H9 (cell line): Measurements from ENCODE around the gene ARRB1. TPM values are rescaled to one million over a fixed set of nuclear protein-coding genes. Genes with fewer than 3 reads are reported as not detected.
A peak's percentile ranks its signal among the peaks of the same experiment; 100 is the strongest.

ENCODE experiments used
- DNase-seq: peaks from one replicate; pipeline ENCODE4 v3.0.0-alpha.2; 2017
- H2AFZ ChIP-seq: one replicate; pipeline ENCODE4 v1.6.1; 2013; ENCODE audit warnings: mild to moderate bottlenecking, low read length, control low read depth, moderate library complexity
- H2AK5ac ChIP-seq: 2 replicates; pipeline ENCODE4 v1.6.1; 2013; ENCODE audit warnings: low read length, control low read depth, mixed read lengths; ENCODE audit not compliant: insufficient read length
- H2BK120ac ChIP-seq: one replicate; pipeline ENCODE4 v1.6.1; 2013; ENCODE audit warnings: low read depth, mild to moderate bottlenecking, low read length, control low read depth, inconsistent platforms; ENCODE audit not compliant: poor library complexity, severe bottlenecking
- H2BK12ac ChIP-seq: 2 replicates; pipeline ENCODE4 v1.6.1; 2013; ENCODE audit warnings: low read length, control low read depth, mixed read lengths, low read depth; ENCODE audit not compliant: insufficient read length
- H2BK15ac ChIP-seq: 2 replicates; pipeline ENCODE4 v1.6.1; 2013; ENCODE audit warnings: low read depth, low read length, control low read depth
- H2BK20ac ChIP-seq: one replicate; pipeline ENCODE4 v1.6.1; 2013; ENCODE audit warnings: low read depth, mild to moderate bottlenecking, low read length, control low read depth, inconsistent platforms; ENCODE audit not compliant: poor library complexity, severe bottlenecking
- H2BK5ac ChIP-seq: 2 replicates; pipeline ENCODE4 v1.6.1; 2013; ENCODE audit warnings: low read length, control low read depth, mixed read lengths; ENCODE audit not compliant: insufficient read length
- H3K14ac ChIP-seq: 2 replicates; pipeline ENCODE4 v1.6.1; 2013; ENCODE audit warnings: low read length, control low read depth; ENCODE audit not compliant: insufficient read depth
- H3K18ac ChIP-seq: 2 replicates; pipeline ENCODE4 v1.6.1; 2013; ENCODE audit warnings: low read depth, mild to moderate bottlenecking, mixed read lengths, low read length, control low read depth; ENCODE audit not compliant: insufficient read length
- H3K23ac ChIP-seq: 2 replicates; pipeline ENCODE4 v1.6.1; 2013; ENCODE audit warnings: low read length, control low read depth, mixed read lengths, low read depth; ENCODE audit not compliant: insufficient read length
- H3K23me2 ChIP-seq: 2 replicates; pipeline ENCODE4 v1.6.1; 2013; ENCODE audit warnings: low read depth, mild to moderate bottlenecking, mixed read lengths, low read length, control low read depth; ENCODE audit not compliant: insufficient read length, poor library complexity, severe bottlenecking
- H3K27ac ChIP-seq: 2 replicates; pipeline ENCODE4 v1.5.1; 2013; ENCODE audit warnings: low read length, control low read depth, mixed read lengths, low read depth; ENCODE audit not compliant: insufficient read length
- H3K27me3 ChIP-seq: 2 replicates; pipeline ENCODE4 v1.6.1; 2013; ENCODE audit warnings: low read length, control low read depth, inconsistent platforms; ENCODE audit not compliant: insufficient read depth
- H3K4ac ChIP-seq: 2 replicates; pipeline ENCODE4 v1.6.1; 2013; ENCODE audit warnings: low read depth, mild to moderate bottlenecking, control low read depth, inconsistent platforms, low read length, moderate library complexity
- H3K4me1 ChIP-seq: 2 replicates; pipeline ENCODE4 v1.6.1; 2013; ENCODE audit warnings: low read length, control low read depth, inconsistent platforms; ENCODE audit not compliant: insufficient read depth
- H3K4me2 ChIP-seq: 2 replicates; pipeline ENCODE4 v1.6.1; 2013; ENCODE audit warnings: low read length, control low read depth, mixed read lengths; ENCODE audit not compliant: insufficient read length, insufficient read depth
- H3K56ac ChIP-seq: 2 replicates; pipeline ENCODE4 v1.6.1; 2013; ENCODE audit warnings: low read depth, mild to moderate bottlenecking, mixed read lengths, low read length, control low read depth; ENCODE audit not compliant: insufficient read length
- H3K79me1 ChIP-seq: 2 replicates; pipeline ENCODE4 v1.6.1; 2013; ENCODE audit warnings: low read depth, mild to moderate bottlenecking, moderate library complexity, low read length, control low read depth, inconsistent platforms; ENCODE audit not compliant: insufficient read depth, poor library complexity, severe bottlenecking
- H3K79me2 ChIP-seq: 2 replicates; pipeline ENCODE4 v1.6.1; 2013; ENCODE audit warnings: low read length, control low read depth, inconsistent platforms; ENCODE audit not compliant: insufficient read depth
- H3K9ac ChIP-seq: 2 replicates; pipeline ENCODE4 v1.6.1; 2013; ENCODE audit warnings: low read length, control low read depth, mixed read lengths; ENCODE audit not compliant: insufficient read length; ENCODE audit errors: extremely low read depth
- H3K9me3 ChIP-seq: one replicate; pipeline ENCODE4 v1.6.1; 2013; ENCODE audit warnings: low read depth, low read length, inconsistent platforms; ENCODE audit not compliant: control insufficient read depth
- H3T11ph ChIP-seq: one replicate; pipeline ENCODE4 v1.6.1; 2013; ENCODE audit warnings: mild to moderate bottlenecking, low read length, control low read depth, inconsistent platforms
- H4K20me1 ChIP-seq: one replicate; pipeline ENCODE4 v1.6.1; 2013; ENCODE audit not compliant: control insufficient read depth, insufficient read length, insufficient read depth
- H4K5ac ChIP-seq: 2 replicates; pipeline ENCODE4 v1.6.1; 2013; ENCODE audit warnings: low read depth, mild to moderate bottlenecking, mixed read lengths, low read length, control low read depth; ENCODE audit not compliant: insufficient read length
- H4K8ac ChIP-seq: replicated peaks from 2 replicates; pipeline ENCODE4 v1.6.1; 2013; ENCODE audit warnings: low read length, control low read depth, mixed read lengths, low read depth; ENCODE audit not compliant: insufficient read length
- H4K91ac ChIP-seq: 2 replicates; pipeline ENCODE4 v1.6.1; 2013; ENCODE audit warnings: low read depth, mild to moderate bottlenecking, moderate library complexity, mixed read lengths, low read length, control low read depth; ENCODE audit not compliant: insufficient read length
- H3K27ac Mint-ChIP-seq, 3 experiments: 2 replicates in 2 of 3; 3 replicates in 1 of 3; pipeline ENCODE4 v1.8.0; 2020 to 2021; ENCODE audit warnings: mixed read lengths in 3 of 3, mild to moderate bottlenecking in 1 of 3, moderate library complexity in 1 of 3
- H3K27me3 Mint-ChIP-seq: 2 replicates; pipeline ENCODE4 v1.8.0; 2021; ENCODE audit warnings: low read depth, mild to moderate bottlenecking, moderate library complexity, mixed read lengths
- H3K36me3 Mint-ChIP-seq, 3 experiments: 2 replicates in 2 of 3; 3 replicates in 1 of 3; pipeline ENCODE4 v1.8.0; 2020 to 2021; ENCODE audit warnings: low read depth in 3 of 3, mixed read lengths in 3 of 3; ENCODE audit not compliant: insufficient read depth in 1 of 3
- H3K4me1 Mint-ChIP-seq, 2 experiments: 2 replicates each; pipeline ENCODE4 v1.8.0; 2020; ENCODE audit warnings: mixed read lengths in 2 of 2
- H3K4me3 Mint-ChIP-seq, 2 experiments: 2 replicates in 1 of 2; 3 replicates in 1 of 2; pipeline ENCODE4 v1.8.0; 2020 to 2021; ENCODE audit warnings: mild to moderate bottlenecking in 2 of 2, mixed read lengths in 2 of 2, moderate library complexity in 1 of 2
- H3K9me3 Mint-ChIP-seq, 2 experiments: 2 replicates in 1 of 2; 3 replicates in 1 of 2; pipeline ENCODE4 v1.8.0; 2020; ENCODE audit warnings: mild to moderate bottlenecking in 2 of 2, mixed read lengths in 2 of 2, moderate library complexity in 1 of 2
- WGBS: extraction: QIAGEN DNeasy Blood & Tissue Kit; methylation state at CpG from one replicate; pipeline ENCODE4 v1.1.7; 2013; ENCODE audit warnings: missing lambda C conversion rate, low lambda C conversion rate, mixed read lengths; ENCODE audit not compliant: insufficient read length; ENCODE audit errors: extremely low coverage; 5-methylcytosine and 5-hydroxymethylcytosine counted together
- total RNA-seq: library from RNA; stranded (reverse); gene quantifications from 2 replicates; pipeline ENCODE4 v1.2.1, GENCODE V29; 2021
- TF ChIP-seq, protein P1 (sequence below): fragments of 200-600 bp; sonication (generic); conservative IDR thresholded peaks from 3 replicates; pipeline ENCODE4 v1.8.0; 2021; ENCODE audit warnings: antibody characterized with exemption, mild to moderate bottlenecking

ARRB1 gene
- total RNA-seq, 1 experiment from 2014 or later = 20.6 TPM

DNA sequence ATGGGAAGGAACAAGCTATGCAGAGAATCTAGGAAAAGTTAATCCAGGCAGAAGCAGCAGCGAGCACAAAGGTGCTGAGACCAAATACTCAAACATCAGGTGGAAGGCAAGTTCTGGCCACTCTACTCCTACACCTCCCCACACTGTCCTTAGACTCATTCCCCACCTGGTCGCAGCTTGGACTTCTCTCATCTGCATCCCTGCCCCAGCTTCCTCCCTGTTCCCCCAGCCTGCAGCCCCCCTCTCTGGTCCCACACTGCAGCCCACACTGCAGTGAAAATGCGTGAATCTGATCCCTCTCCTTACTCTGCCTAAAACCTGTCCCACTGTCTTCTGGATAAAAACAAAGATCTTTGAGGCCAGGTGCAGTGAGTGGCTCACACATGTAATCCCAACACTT, 101.8 kb downstream of the ARRB1 start:
- no peak overlapping the region for H3K4me2 ChIP-seq
- H3K79me2 ChIP-seq = no peaks in the 10 kb centered on the region
- H3K27ac Mint-ChIP-seq = peak overlapping the region in 1 of 3 experiments; percentile 91; a peak in 1 of 7 replicates
- no peak overlapping the region for H3K23ac ChIP-seq
- peaks cover 21% of the 10 kb centered on the region for H3K27me3 Mint-ChIP-seq
- H3K36me3 Mint-ChIP-seq = peaks cover 0 to 2% (median 0%) of the 10 kb centered on the region in 3 experiments; a peak in 1 of 7 replicates
- H2AK5ac ChIP-seq = no peak overlapping the region
- H4K5ac ChIP-seq = no peak overlapping the region
- no peak overlapping the region; the same call in 1 of the 2 replicates for H3K14ac ChIP-seq
- H3K9me3 Mint-ChIP-seq = peaks cover 13 to 15% of the 10 kb centered on the region in 2 experiments
- no peak overlapping the region for H3K4me3 Mint-ChIP-seq
- H2BK12ac ChIP-seq = no peak overlapping the region
- TF ChIP-seq, protein P1, sequence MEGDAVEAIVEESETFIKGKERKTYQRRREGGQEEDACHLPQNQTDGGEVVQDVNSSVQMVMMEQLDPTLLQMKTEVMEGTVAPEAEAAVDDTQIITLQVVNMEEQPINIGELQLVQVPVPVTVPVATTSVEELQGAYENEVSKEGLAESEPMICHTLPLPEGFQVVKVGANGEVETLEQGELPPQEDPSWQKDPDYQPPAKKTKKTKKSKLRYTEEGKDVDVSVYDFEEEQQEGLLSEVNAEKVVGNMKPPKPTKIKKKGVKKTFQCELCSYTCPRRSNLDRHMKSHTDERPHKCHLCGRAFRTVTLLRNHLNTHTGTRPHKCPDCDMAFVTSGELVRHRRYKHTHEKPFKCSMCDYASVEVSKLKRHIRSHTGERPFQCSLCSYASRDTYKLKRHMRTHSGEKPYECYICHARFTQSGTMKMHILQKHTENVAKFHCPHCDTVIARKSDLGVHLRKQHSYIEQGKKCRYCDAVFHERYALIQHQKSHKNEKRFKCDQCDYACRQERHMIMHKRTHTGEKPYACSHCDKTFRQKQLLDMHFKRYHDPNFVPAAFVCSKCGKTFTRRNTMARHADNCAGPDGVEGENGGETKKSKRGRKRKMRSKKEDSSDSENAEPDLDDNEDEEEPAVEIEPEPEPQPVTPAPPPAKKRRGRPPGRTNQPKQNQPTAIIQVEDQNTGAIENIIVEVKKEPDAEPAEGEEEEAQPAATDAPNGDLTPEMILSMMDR = no peak
- no peaks in the 10 kb centered on the region; the same call in 1 of the 2 replicates for H3K4me1 ChIP-seq
- no peaks in the 10 kb centered on the region for H3K9me3 ChIP-seq
- no peaks in the 10 kb centered on the region for H3K27me3 ChIP-seq
- WGBS = no CpG with 5 or more reads among the region's 3 CpGs
- no peak overlapping the region for H2BK120ac ChIP-seq
- H3K4ac ChIP-seq = no peak overlapping the region
- no peaks in the 10 kb centered on the region for H3K79me1 ChIP-seq
- peak overlapping the region; percentile 99 for H2BK15ac ChIP-seq
- H3K4me1 Mint-ChIP-seq = 0 out of 4 replicates have a peak, but pooled peaks cover 0 to 2% of the 10 kb centered on the region in 2 experiments
- H3K9ac ChIP-seq = no peak overlapping the region
- no peak overlapping the region for H3K27ac ChIP-seq
- H3T11ph ChIP-seq = no peak overlapping the region
- no peak overlapping the region for H3K18ac ChIP-seq
- H2BK20ac ChIP-seq = no peak overlapping the region
- no peaks in the 10 kb centered on the region for H3K23me2 ChIP-seq
- H4K8ac ChIP-seq = no peak overlapping the region
- no peak overlapping the region for H4K91ac ChIP-seq
- H3K56ac ChIP-seq = no peak overlapping the region
- H2BK5ac ChIP-seq = no peak overlapping the region
- peak; percentile 20 for DNase-seq
- H2AFZ ChIP-seq = no peak overlapping the region
- H4K20me1 ChIP-seq = no peaks in the 10 kb centered on the region
